Measurements from ENCODE around the gene WARS2. TPM values are rescaled to one million over a fixed set of nuclear protein-coding genes. Genes with fewer than 3 reads are reported as not detected.

Gene WARS2
- total and polyA plus RNA-seq, 7 donors: 3.4 to 10.8 (median 7.8) TPM

DNA sequence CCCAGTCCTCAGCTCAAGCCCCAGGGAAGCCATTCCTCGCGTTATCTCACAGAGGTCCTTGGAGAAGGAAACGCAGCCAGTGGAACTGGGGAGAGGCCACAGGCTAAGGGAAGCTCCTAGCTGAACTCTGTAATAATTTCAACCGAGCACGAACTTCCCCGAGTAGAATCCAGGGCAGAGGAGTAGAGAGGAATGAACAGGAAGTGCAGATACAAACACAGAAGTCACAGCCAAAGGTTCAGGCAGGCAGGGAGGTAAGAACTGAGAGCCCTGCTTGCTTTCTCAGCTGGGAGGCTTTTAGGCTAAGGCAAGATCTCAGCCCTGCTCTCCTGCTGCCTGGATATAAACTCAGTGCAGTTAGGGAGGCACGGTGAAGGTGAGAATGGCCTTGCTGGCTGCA is 23.7 kb downstream of the WARS2 start:
- Histone ChIP-seq H3K4me3 (no peak overlapping the region), H3K9me3 (no peaks in the 10 kb centered on the region), H3K36me3 (ENCODE audit: insufficient read depth in 1 of 2, low read depth in 1 of 2) (no peaks in the 10 kb centered on the region), H3K4me1 (no peaks in the 10 kb centered on the region), H3K27me3 (ENCODE audit: insufficient read depth in 3 of 3, low read length in 2 of 3) (no peaks in the 10 kb centered on the region), H3K27ac (no peak overlapping the region)
- DNase-seq (no peak), ATAC-seq (no peak)
- intact Hi-C loops (cut with DNase I): no loop called here
- WGBS, 3 donors: 58 to 77% (median 59%) methylated on average over 7 of the region's 7 CpGs
- no peak for TF ChIP-seq CTCF (IDR thresholded peaks at IDR 0.05)

DNA sequence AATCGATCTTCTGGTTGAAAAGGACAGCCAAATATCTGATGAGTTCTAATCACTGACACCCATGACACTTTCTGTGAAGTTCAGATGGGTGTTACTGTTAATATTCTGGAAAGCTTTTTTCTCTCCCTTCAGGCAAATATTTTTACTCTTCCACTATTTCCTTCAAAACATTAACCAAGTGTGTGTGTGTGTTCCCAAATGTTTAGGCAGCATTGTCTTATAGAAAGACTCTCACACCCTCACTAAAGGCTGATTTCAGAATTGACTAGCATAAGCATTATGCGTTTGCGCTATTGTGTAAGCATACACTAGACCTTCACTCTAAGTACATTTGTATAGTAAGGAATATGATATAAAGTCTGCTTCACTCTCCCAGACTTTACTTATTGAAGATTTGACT is 24.7 kb downstream of the WARS2 start:
- Histone ChIP-seq H3K27ac (no peak overlapping the region), H3K27me3 (ENCODE audit: insufficient read depth in 3 of 3, low read length in 2 of 3) (no peaks in the 10 kb centered on the region), H3K4me1 (no peaks in the 10 kb centered on the region), H3K36me3 (ENCODE audit: insufficient read depth in 1 of 2, low read depth in 1 of 2) (no peaks in the 10 kb centered on the region), H3K9me3 (no peaks in the 10 kb centered on the region), H3K4me3 (no peak overlapping the region)
- intact Hi-C loops (cut with DNase I): no loop called here
- TF ChIP-seq CTCF (IDR thresholded peaks at IDR 0.05): no peak
- WGBS, 3 donors: 73 to 85% (median 74%) methylated on average over 3 of the region's 3 CpGs
- DNase-seq (no peak), ATAC-seq (no peak)

- Histone ChIP-seq H3K27ac (no peak overlapping the region), H3K9me3 (no peaks in the 10 kb centered on the region), H3K4me3 (no peak overlapping the region), H3K4me1 (no peaks in the 10 kb centered on the region), H3K27me3 (ENCODE audit: insufficient read depth in 3 of 3, low read length in 2 of 3) (no peaks in the 10 kb centered on the region), H3K36me3 (ENCODE audit: insufficient read depth in 1 of 2, low read depth in 1 of 2) (no peaks in the 10 kb centered on the region)
- DNase-seq: no peak
- ATAC-seq: no peak
- intact Hi-C loops (cut with DNase I): no loop called here
- TF ChIP-seq CTCF (IDR thresholded peaks at IDR 0.05): no peak
Observed at GRCh38 chr1:119115311-119115710, 25.1 kb downstream of the WARS2 start.

- TF ChIP-seq CTCF (IDR thresholded peaks at IDR 0.05): no peak
- Histone ChIP-seq H3K27me3 (ENCODE audit: insufficient read depth in 3 of 3, low read length in 2 of 3) (no peaks in the 10 kb centered on the region), H3K36me3 (ENCODE audit: insufficient read depth in 1 of 2, low read depth in 1 of 2) (no peaks in the 10 kb centered on the region), H3K9me3 (no peaks in the 10 kb centered on the region), H3K27ac (no peak overlapping the region), H3K4me3 (no peak overlapping the region), H3K4me1 (no peaks in the 10 kb centered on the region)
- WGBS, 3 donors: 95 to 98% (median 97%) methylated on average over 1 of the region's 1 CpG
- DNase-seq: no peak
- intact Hi-C loops (cut with DNase I): no loop called here
- no peak for ATAC-seq
Observed at GRCh38 chr1:119114786-119115185, 25.7 kb downstream of the WARS2 start.

DNA sequence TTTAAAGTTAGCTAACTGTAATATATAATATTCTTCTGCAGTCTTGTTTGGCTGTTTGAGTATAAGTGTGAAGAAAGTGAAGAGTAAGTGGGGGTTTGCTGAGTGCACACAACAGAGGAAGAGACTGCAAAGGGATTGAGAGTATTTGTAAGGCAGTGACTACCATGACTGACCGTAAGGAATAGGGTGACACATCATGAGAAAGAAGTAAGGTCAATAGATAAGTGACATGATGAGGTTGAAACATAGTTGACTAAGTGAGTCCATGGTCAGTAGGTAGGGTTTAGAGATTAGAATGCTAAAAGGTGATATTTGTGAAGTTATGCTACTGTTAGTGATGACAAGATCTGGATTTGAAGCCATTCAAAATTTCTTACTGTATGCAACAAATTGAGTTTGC is 27.7 kb downstream of the WARS2 start:
- no peak for DNase-seq
- Histone ChIP-seq H3K27me3 (ENCODE audit: insufficient read depth in 3 of 3, low read length in 2 of 3) (no peaks in the 10 kb centered on the region), H3K4me3 (no peak overlapping the region), H3K4me1 (no peaks in the 10 kb centered on the region), H3K9me3 (no peaks in the 10 kb centered on the region), H3K27ac (no peak overlapping the region), H3K36me3 (ENCODE audit: insufficient read depth in 1 of 2, low read depth in 1 of 2) (no peaks in the 10 kb centered on the region)
- no peak for TF ChIP-seq CTCF (IDR thresholded peaks at IDR 0.05)
- WGBS, 3 donors: 95 to 100% (median 96%) methylated on average over 1 of the region's 1 CpG
- intact Hi-C loops (cut with DNase I): no loop called here
- no peak for ATAC-seq
